Activated T-helper 17 cell treated with anti-CD3 and anti-CD28 coated beads, Interleukin-2, amount 50 U/mL, for 72 hours (primary cell): Measurements from ENCODE around the gene SUDS3. TPM values are rescaled to one million over a fixed set of nuclear protein-coding genes. Genes with fewer than 3 reads are reported as not detected.
"Not testable (repeated sequence)": the region's sequence is repeated elsewhere in the genome, so short reads cannot be mapped to it uniquely, and the experiment has no call there.

Experiments used
- ATAC-seq: fragments of 150-1000 bp; cut with Tn5 transposase; replicated peaks from 2 replicates; pipeline ENCODE4 v1.10.0; 2021; ENCODE audit warnings: mild to moderate bottlenecking, moderate library complexity
- H3K27ac Mint-ChIP-seq: one replicate; pipeline ENCODE4 v1.8.0; 2022; ENCODE audit warnings: mixed read lengths
- H3K27me3 Mint-ChIP-seq: one replicate; pipeline ENCODE4 v1.8.0; 2022; ENCODE audit warnings: mixed read lengths
- H3K36me3 Mint-ChIP-seq: one replicate; pipeline ENCODE4 v1.8.0; 2022; ENCODE audit warnings: low read depth, mild to moderate bottlenecking, mixed read lengths
- H3K4me1 Mint-ChIP-seq: one replicate; pipeline ENCODE4 v1.8.0; 2022; ENCODE audit warnings: mixed read lengths
- H3K4me3 Mint-ChIP-seq: one replicate; pipeline ENCODE4 v1.8.0; 2022; ENCODE audit warnings: mild to moderate bottlenecking, mixed read lengths
- H3K9me3 Mint-ChIP-seq: one replicate; pipeline ENCODE4 v1.8.0; 2022; ENCODE audit warnings: mixed read lengths
- total RNA-seq, 2 donors: library from RNA; stranded (reverse); gene quantifications; one replicate each; pipeline ENCODE4 v1.2.3, GENCODE V29; 2022

SUDS3 gene
- total RNA-seq, 2 donors from 2014 or later = 24.2 to 30.8 TPM

DNA sequence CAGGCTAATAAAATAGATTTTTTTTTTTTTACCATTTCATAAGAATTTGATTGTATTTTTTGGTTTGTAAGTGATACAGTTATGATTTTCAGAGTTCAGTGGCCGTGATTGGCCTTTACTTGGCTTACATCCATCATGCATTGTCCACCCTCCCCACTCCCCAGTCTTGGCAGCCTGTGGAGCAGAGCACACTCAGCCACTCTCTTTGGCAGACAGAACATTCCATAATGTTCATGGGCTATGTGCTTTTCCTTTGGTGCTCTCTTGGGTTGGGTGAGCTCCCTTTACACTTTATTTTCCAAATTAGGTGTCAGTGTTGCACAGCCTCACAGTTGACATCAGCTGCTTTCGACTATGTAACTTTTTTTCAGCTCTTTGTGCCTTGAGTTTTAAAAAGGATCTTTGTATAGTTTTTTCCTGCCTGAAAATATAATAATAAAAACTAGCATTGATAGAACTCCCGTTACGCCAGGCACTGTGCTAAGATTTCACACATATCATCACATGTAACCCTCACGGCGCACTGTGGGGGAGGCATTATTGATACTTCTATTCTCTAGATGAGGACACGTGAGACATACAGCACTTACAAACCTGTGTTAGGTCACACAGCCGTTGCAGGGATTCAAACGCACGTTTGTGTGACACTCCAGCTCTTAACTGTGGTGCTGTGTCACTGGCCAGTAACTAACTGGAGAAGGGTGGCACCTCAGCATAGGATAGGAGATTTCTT is 21.5 kb downstream of the SUDS3 start:
- Mint-ChIP-seq H3K27me3 (no peaks in the 10 kb centered on the region), H3K36me3 (peaks cover 99% of the 10 kb centered on the region), H3K4me3 (no peak overlapping the region), H3K4me1 (no peaks in the 10 kb centered on the region), H3K27ac (no peak overlapping the region), H3K9me3 (no peaks in the 10 kb centered on the region)
- ATAC-seq = no peak

DNA sequence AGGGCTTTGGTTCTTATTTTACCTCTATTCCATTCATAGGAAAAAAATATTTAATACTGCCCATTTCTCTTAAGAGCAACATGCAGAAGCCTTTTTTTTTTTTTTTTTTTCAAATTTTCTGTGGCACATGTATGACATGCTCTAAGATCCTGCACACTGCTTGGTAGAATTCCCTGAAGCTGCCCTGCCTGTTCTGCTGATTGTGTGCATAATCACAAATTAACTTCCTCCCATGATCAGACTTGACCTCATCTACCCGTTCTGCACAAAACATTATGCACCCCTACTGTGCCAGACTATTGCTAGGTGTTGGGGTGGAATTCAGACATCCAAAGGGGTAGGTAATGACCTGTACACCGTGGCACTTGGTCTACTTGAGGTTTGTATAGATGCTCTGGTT is 22.2 kb downstream of the SUDS3 start:
- Mint-ChIP-seq H3K36me3 (peaks cover 99% of the 10 kb centered on the region), H3K9me3 (no peaks in the 10 kb centered on the region), H3K4me3 (no peak overlapping the region), H3K27me3 (no peaks in the 10 kb centered on the region), H3K27ac (no peak overlapping the region), H3K4me1 (no peaks in the 10 kb centered on the region)
- ATAC-seq = no peak

DNA sequence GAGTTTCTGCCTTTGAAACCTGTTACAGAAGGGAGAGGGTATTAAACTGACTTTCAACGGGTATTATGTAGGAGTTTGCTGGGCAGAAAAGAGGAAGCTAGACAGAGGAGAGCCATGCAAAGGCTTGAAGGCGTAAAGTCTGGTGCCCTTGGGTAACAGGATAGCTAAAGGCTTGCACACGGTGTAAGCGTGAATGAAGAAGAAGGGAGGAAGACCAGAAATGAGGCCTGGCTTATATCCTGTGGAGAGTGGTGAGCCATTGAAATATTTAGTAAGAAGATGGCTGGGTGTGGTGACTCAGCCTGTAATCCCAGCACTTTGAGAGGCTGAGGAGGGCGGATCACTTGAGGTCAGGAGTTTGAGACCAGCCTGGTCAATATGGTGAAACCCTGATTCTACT is 22.6 kb downstream of the SUDS3 start:
- Mint-ChIP-seq H3K4me3 (no peak overlapping the region), H3K27me3 (no peaks in the 10 kb centered on the region), H3K9me3 (no peaks in the 10 kb centered on the region), H3K27ac (no peak overlapping the region), H3K4me1 (no peaks in the 10 kb centered on the region), H3K36me3 (peaks cover 99% of the 10 kb centered on the region)
- no peak for ATAC-seq

DNA sequence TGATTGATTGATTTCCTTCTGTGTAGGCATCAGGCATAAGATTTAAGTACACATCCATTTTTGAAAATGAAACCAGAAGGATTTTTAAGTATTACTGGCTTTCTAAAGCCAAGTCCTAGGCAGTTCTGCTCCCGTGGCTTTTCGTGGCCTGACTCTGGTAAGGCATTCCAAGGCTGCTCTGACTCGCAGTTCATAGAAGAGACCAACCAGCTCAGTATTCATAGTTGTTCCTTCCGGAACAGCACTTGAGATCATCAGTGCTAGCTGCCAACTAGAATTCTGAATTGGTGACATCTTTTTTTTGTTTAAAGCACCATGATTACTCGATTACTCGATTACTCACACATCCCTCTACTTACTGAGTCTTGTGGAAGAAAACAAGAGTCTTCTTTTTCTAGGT is 25.9 kb downstream of the SUDS3 start:
- peaks cover 100% of the 10 kb centered on the region for H3K36me3 Mint-ChIP-seq
- no peaks in the 10 kb centered on the region for H3K9me3 Mint-ChIP-seq
- H3K4me3 Mint-ChIP-seq = no peak overlapping the region
- no peak for ATAC-seq
- peak overlapping the region; percentile 31 for H3K27ac Mint-ChIP-seq
- H3K27me3 Mint-ChIP-seq = no peaks in the 10 kb centered on the region
- H3K4me1 Mint-ChIP-seq = no peaks in the 10 kb centered on the region

DNA sequence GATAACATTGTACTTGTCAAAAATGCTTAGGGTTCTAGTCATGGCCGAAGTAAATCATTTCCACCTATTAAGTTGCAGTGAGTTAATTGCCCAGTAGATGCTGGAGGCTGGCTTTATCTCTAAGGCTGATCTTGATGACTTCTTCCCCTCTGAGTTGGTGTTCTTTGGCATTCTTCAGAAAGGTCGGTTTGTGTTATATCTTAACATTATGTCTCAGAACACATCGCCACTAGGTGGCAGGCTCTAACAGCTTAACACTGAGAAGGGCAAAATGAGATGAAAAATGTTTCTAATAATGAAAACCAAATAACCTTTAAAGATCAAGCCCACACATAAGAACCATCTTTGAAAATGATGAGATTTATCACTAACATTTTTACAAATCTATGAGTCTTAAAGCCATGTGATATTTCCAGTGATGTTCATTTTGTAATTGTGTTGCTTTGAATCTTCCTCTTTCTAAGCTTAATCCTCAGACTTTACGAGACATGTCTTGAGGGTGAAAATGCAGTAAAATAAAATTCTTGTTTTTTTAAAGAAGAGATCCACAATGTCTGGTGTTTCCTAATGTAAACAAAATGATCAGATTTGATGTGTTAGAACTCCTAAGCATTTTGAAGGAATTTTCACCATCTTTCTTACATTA is 28.6 kb downstream of the SUDS3 start:
- H3K27ac Mint-ChIP-seq = no peak overlapping the region
- no peaks in the 10 kb centered on the region for H3K4me1 Mint-ChIP-seq
- H3K27me3 Mint-ChIP-seq = no peaks in the 10 kb centered on the region
- peaks cover 93% of the 10 kb centered on the region for H3K36me3 Mint-ChIP-seq
- no peak overlapping the region for H3K4me3 Mint-ChIP-seq
- ATAC-seq = peak; percentile 44
- H3K9me3 Mint-ChIP-seq = no peaks in the 10 kb centered on the region

DNA sequence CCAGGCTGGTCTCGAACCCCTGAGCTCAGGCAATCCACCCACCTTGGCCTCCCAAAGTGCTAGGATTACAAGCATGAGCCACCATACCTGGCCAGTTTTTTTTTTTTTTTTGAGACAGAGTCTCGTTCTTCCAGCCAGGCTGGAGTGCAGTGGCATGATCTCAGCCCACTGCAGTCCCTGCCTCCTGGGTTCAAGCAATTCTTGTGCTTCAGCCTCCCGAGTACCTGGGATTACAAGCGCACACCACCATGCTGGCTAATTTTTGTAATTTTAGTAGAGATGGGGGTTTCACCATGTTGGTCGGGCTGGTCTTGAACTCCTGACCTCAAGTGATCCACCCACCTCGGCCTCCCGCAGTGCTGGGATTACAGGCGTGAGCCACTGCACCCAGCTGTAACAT is 31.9 kb downstream of the SUDS3 start:
- not testable (repeated sequence) for H3K27me3 Mint-ChIP-seq, H3K9me3 Mint-ChIP-seq, H3K27ac Mint-ChIP-seq, ATAC-seq, H3K4me1 Mint-ChIP-seq, H3K4me3 Mint-ChIP-seq
- peaks cover 89% of the 10 kb centered on the region for H3K36me3 Mint-ChIP-seq

DNA sequence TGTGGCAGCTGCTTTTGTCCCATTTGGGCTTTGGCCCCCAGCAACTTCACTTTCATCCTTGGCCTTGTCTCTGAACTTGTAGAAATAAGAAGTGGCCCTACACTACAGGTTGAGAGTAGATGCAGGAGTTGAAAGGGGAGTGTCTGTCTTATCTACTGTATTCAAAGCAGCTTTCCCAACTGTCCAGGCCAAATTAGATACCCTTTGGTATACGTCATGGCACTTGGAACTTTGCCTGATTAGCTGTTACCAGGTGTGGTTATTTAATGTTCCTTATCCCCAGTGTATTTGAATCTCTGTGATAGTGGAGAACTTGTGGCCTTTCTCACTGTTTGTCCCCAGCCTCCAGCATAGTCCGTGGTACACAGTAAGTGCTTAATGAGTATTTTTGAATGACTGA is 33.5 kb downstream of the SUDS3 start:
- Mint-ChIP-seq H3K4me3 (no peak overlapping the region), H3K36me3 (peaks cover 89% of the 10 kb centered on the region), H3K27me3 (no peaks in the 10 kb centered on the region), H3K4me1 (no peaks in the 10 kb centered on the region), H3K9me3 (peaks cover 4% of the 10 kb centered on the region), H3K27ac (no peak overlapping the region)
- ATAC-seq = no peak

DNA sequence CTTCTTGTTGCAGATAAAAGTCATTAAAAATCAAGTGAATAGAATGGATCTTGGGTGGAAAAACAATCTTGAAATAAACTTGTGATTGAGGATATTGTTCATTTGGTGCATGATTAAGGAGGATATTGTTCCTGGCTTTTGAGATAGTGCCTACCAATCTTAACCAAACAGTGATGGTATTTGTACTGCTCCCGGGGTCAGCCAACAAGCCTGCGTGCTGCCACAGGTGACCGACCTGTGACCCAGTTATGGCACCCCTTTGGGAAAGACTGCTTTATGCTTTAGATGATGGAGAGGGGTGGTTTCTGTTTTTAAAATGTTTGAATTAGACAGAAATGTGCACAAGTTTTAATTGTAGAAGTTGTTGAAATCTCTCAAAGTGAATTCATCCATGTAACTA is 41.6 kb downstream of the SUDS3 start:
- no peak for ATAC-seq
- Mint-ChIP-seq H3K4me3 (no peak overlapping the region), H3K27me3 (no peaks in the 10 kb centered on the region), H3K36me3 (peaks cover 54% of the 10 kb centered on the region), H3K4me1 (peaks cover 4% of the 10 kb centered on the region), H3K9me3 (no peaks in the 10 kb centered on the region), H3K27ac (no peak overlapping the region)

DNA sequence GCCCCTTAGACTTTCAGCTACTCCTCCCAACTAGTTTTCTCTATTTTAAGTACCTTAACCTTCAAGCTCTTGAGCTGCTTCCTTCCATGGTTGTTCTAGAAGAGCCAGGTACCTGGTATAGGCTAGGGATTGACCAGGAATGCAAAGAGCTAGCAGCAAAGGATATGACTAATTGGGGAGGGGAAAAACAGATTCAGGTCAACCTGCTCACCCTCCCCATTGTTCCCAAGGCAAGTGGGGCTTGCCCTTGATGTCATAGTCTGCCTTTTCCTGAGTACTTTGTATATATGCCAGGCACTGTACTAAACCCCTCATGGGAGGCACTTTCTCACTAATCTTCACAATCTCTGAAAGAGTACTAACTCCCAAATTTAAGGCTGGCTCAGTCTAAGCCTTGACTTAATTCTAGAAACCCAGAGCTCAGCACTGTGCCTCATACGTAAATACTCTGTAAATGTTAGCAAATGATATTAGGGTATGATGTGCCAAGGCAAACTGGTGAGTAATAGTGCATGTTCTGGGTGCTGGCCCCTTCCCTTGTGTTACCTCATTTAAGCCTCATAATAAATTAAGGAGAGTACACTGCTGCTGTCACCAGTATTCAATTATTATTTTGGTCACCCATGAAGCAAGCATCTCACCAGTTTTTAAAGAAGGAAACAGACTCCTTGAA is 42.2 kb downstream of the SUDS3 start:
- Mint-ChIP-seq H3K4me3 (no peak overlapping the region), H3K27ac (no peak overlapping the region), H3K27me3 (no peaks in the 10 kb centered on the region), H3K4me1 (peaks cover 4% of the 10 kb centered on the region), H3K9me3 (no peaks in the 10 kb centered on the region), H3K36me3 (peaks cover 48% of the 10 kb centered on the region)
- peak; percentile 19 for ATAC-seq

DNA sequence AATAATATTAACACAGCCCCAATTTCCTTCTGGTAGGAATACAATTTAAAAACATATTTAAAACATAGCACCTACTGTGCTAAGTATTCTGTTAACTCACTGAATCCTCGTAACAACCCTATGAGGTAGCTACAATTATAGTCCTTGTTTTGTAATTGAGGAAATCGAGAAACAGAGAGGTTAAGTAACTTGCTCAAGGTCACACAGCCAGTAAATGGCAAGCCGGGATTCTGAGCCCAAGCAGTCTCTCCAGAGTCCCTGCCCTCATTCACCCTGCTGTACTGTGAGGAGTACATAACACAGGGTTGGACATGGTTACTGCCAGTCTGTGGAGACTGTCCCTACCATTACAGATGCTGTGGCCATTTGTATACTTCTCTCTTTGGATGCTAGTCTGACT is 44.3 kb downstream of the SUDS3 start:
- peaks cover 27% of the 10 kb centered on the region for H3K36me3 Mint-ChIP-seq
- no peaks in the 10 kb centered on the region for H3K27me3 Mint-ChIP-seq
- H3K27ac Mint-ChIP-seq = no peak overlapping the region
- no peak for ATAC-seq
- H3K9me3 Mint-ChIP-seq = no peaks in the 10 kb centered on the region
- peaks cover 4% of the 10 kb centered on the region for H3K4me1 Mint-ChIP-seq
- no peak overlapping the region for H3K4me3 Mint-ChIP-seq

DNA sequence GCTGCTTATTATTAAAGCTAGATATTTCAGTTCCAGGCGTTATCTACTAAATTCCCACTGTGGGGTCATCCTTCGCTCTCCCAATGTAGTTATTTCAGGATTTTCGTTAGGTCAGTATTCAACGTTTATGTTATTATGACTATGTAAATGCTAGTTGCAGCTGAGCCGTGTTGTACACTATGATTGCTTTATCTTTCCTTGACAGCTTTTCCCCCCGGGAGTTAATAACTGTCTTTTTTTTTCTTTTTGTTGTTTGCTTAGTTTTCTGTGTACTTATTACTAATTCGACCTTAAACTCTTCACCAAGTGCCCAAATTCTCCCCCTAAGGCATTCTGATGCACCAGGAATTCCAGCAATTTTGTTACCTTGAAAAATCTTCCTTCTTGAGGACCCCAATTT is 48.5 kb downstream of the SUDS3 start:
- no peaks in the 10 kb centered on the region for H3K36me3 Mint-ChIP-seq
- no peak for ATAC-seq
- no peaks in the 10 kb centered on the region for H3K27me3 Mint-ChIP-seq
- no peaks in the 10 kb centered on the region for H3K4me1 Mint-ChIP-seq
- H3K27ac Mint-ChIP-seq = no peak overlapping the region
- H3K9me3 Mint-ChIP-seq = no peaks in the 10 kb centered on the region
- no peak overlapping the region for H3K4me3 Mint-ChIP-seq

DNA sequence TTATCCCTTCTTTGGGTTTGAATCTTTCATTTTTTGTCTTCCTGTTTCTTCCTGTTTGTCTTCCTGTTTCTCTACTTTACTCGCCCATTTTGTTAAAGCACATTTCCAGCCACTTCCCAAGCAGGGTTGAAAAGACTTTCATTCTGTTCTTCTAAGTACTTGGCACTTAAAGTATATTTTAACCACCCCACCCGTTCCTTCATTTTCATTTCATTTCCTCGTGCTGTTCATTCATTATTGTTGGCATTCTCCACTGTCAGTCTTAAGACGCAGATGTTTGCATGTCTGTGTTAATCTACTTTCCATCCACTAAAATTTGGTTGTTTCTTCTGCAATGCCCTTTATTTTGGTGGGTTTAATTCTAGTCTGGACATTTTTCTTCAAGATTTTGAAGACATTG is 49.0 kb downstream of the SUDS3 start:
- no peaks in the 10 kb centered on the region for H3K27me3 Mint-ChIP-seq
- no peak overlapping the region for H3K27ac Mint-ChIP-seq
- no peak overlapping the region for H3K4me3 Mint-ChIP-seq
- H3K9me3 Mint-ChIP-seq = no peaks in the 10 kb centered on the region
- H3K36me3 Mint-ChIP-seq = no peaks in the 10 kb centered on the region
- no peaks in the 10 kb centered on the region for H3K4me1 Mint-ChIP-seq
- ATAC-seq = no peak

DNA sequence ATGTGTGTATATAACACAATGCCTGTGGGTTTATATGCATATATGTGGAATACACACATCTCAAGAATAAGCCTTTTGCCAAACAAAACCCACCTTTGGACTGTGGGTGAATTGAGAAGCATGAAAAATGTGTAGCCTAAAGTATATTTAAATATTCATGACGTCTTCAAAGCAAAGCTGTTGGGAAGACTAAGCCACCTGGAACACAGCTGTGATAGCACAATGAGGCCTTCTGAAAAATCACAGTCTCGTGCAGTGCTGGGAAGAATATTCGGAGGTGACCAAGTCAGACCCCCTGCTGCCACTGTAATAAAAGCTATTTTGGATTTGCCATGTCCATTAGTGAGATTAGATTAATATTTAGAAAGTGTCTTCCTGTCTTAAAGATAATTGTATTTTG is 51.5 kb downstream of the SUDS3 start:
- Mint-ChIP-seq H3K27me3 (no peaks in the 10 kb centered on the region), H3K4me3 (no peak overlapping the region)

DNA sequence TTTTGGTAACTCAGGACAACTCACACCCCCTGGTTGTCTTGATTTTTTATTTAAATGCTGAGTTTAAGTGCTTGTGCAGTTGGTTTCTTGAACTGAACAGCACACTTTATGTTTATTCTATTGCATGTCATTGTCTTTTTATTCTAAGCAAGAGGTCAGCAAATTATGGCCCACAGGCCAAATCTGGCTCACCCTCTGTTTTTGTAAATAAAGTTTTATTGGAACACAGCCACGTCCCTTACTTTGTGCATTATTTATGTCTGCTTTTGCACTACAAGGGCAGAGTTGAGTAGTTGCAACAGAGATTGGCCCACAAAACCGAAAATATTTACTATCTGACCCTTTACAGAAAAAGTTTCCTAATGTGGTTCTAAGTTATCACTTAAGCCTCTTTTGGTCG is 52.3 kb downstream of the SUDS3 start:
- no peaks in the 10 kb centered on the region for H3K4me1 Mint-ChIP-seq
- no peak overlapping the region for H3K27ac Mint-ChIP-seq
- H3K27me3 Mint-ChIP-seq = no peaks in the 10 kb centered on the region
- no peak overlapping the region for H3K4me3 Mint-ChIP-seq
- H3K36me3 Mint-ChIP-seq = no peaks in the 10 kb centered on the region
- ATAC-seq = no peak
- no peaks in the 10 kb centered on the region for H3K9me3 Mint-ChIP-seq

More for the DNA sequence above, 51.5 kb downstream of the SUDS3 start:
- ATAC-seq = no peak
- Mint-ChIP-seq H3K9me3 (no peaks in the 10 kb centered on the region), H3K36me3 (no peaks in the 10 kb centered on the region), H3K4me1 (no peaks in the 10 kb centered on the region), H3K27ac (no peak overlapping the region)

DNA sequence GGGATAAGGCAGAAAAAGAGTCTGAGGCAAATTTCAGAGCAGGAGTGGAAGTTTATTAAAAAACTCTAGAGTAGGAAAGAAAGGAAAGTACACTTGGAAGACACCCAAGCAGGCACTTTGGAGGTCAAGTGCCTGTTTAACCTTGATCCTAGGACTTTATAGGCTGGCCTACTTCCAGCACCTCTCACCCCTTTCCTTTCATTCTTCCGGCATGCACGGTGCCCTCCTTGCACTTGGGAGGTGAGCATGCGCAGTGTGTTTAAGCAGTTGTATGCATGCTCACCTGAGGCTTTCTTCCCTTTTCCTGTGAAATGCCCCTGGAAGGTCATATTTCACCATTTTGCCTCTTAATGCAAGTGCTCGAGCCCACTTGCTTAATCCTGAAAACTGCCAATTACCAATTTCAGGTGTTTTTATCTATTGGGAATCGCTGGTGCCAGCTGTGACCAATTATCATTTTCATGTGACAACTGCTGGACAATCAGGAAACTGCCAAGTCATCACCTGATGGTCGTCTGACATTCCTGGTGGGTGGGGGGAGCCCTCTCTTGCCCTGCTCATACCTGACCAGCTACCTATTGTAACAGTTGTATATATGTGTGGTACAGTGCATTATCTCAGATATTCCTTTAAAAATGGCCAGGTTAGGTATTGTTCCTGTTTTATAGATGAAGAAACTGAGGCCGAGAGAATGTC is 53.5 kb downstream of the SUDS3 start:
- H3K27ac Mint-ChIP-seq = no peak overlapping the region

More for the DNA sequence above, 53.5 kb downstream of the SUDS3 start:
- no peaks in the 10 kb centered on the region for H3K4me1 Mint-ChIP-seq
- H3K4me3 Mint-ChIP-seq = no peak overlapping the region
- no peaks in the 10 kb centered on the region for H3K9me3 Mint-ChIP-seq
- no peak for ATAC-seq
- no peaks in the 10 kb centered on the region for H3K36me3 Mint-ChIP-seq
- no peaks in the 10 kb centered on the region for H3K27me3 Mint-ChIP-seq
